Brain microvascular endothelial cell (primary cell): ENCODE results near the gene KLHL26.

Source experiments
- DNase-seq: peaks from one replicate; pipeline ENCODE4 v3.0.0-alpha.2; 2020
- H3K27ac ChIP-seq: fragments of 250-450 bp; sonication (Bioruptor Pico); 2 replicates; pipeline ENCODE4 v1.5.1; 2020; ENCODE audit warnings: mild to moderate bottlenecking, moderate library complexity
- H3K27me3 ChIP-seq: fragments of 250-450 bp; sonication (Bioruptor Pico); replicated peaks from 2 replicates; pipeline ENCODE4 v1.5.1; 2020; ENCODE audit warnings: mild to moderate bottlenecking
- H3K36me3 ChIP-seq: fragments of 250-450 bp; sonication (Bioruptor Pico); replicated peaks from 2 replicates; pipeline ENCODE4 v1.5.1; 2020; ENCODE audit warnings: mild to moderate bottlenecking
- H3K4me3 ChIP-seq: 2 replicates; pipeline ENCODE4 v1.5.1; 2011; ENCODE audit warnings: low read depth, mild to moderate bottlenecking, control low read depth, low read length, moderate library complexity
- in situ Hi-C: cut with HindIII; loops from 2 replicates; pipeline ENCODE4 v1.10.0; 2017; ENCODE audit warnings: low sequenced_read_pairs, low pct_ligation_motif_present
- TF ChIP-seq, protein P1 (sequence below): IDR thresholded peaks from 2 replicates; pipeline ENCODE4 v1.5.1; 2011; ENCODE audit warnings: low read depth, mild to moderate bottlenecking, moderate library complexity, low read length, control low read depth, inconsistent platforms; ENCODE audit errors: missing control alignments

KLHL26 gene

DNA sequence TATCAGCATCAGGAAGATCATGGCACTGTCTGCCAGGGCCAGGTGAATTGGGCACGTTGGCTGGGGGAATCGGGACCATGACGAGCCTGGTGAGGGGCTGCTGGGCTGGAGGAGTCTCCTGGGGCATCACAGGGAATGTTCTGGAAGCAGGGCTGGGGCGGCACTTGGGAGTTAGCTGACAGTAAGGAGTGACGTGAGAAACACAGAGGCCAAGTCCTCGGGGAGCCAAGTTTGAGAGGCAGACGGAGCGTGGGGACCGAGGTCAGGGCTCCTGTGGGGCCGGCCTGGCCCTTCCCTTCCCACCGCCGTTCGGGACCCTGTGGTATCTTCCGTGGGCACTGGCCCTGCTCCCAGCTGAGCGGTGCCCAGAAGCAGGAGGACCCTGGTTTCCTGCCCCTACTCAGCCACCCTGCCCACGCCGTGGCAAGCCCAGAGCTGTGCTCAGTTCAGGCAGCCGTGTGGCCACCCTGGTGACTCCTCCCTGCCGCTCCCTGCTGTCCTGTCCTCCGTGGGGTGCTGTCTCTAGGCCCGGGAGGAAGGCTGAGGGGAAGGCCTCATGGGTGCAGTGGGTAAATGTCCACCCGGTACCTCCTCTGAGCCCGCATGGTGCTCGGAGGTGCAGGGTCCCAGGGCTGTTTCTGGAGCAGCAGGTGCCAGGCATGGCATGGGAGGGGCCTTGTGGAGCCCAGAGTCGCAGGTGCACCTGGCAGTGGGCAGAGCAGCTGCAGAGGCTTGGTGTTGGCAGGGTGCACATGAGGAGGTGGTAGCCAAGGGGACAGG is 71.8 kb downstream of the KLHL26 start:
- H3K36me3 ChIP-seq = no peaks in the 10 kb centered on the region

DNA sequence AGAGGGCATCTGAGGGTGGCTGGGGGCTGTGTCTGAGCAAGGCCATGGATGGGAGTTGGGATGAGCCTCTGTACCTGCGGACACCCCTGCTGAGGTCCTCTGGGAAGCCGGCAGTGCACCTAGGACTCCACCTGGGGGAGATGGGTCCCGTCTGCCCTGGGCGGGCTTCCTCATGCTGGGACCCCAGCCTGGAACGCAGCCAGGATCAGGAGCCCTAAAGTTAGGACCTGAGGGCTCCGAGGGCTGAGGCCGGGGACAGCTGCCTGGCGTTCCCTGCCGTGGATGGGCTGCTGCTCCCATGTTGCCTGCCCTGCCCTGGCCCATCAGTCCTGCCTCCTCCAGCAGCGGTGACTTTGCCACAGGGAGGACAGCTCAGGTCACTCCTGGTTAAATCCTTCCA is 72.7 kb downstream of the KLHL26 start:
- H3K27me3 ChIP-seq = no peaks in the 10 kb centered on the region
- no peaks in the 10 kb centered on the region for H3K36me3 ChIP-seq
- in situ Hi-C loops = no loop called here
- no peak overlapping the region for H3K4me3 ChIP-seq
- TF ChIP-seq, protein P1, sequence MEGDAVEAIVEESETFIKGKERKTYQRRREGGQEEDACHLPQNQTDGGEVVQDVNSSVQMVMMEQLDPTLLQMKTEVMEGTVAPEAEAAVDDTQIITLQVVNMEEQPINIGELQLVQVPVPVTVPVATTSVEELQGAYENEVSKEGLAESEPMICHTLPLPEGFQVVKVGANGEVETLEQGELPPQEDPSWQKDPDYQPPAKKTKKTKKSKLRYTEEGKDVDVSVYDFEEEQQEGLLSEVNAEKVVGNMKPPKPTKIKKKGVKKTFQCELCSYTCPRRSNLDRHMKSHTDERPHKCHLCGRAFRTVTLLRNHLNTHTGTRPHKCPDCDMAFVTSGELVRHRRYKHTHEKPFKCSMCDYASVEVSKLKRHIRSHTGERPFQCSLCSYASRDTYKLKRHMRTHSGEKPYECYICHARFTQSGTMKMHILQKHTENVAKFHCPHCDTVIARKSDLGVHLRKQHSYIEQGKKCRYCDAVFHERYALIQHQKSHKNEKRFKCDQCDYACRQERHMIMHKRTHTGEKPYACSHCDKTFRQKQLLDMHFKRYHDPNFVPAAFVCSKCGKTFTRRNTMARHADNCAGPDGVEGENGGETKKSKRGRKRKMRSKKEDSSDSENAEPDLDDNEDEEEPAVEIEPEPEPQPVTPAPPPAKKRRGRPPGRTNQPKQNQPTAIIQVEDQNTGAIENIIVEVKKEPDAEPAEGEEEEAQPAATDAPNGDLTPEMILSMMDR = no peak
- no peak for DNase-seq
- H3K27ac ChIP-seq = no peak overlapping the region

More for the DNA sequence above, 71.8 kb downstream of the KLHL26 start:
- Histone ChIP-seq H3K4me3 (no peak overlapping the region), H3K27ac (no peak overlapping the region), H3K27me3 (no peaks in the 10 kb centered on the region)
- DNase-seq = no peak
- in situ Hi-C loops = no loop called here
- TF ChIP-seq, protein P1 = no peak

DNA sequence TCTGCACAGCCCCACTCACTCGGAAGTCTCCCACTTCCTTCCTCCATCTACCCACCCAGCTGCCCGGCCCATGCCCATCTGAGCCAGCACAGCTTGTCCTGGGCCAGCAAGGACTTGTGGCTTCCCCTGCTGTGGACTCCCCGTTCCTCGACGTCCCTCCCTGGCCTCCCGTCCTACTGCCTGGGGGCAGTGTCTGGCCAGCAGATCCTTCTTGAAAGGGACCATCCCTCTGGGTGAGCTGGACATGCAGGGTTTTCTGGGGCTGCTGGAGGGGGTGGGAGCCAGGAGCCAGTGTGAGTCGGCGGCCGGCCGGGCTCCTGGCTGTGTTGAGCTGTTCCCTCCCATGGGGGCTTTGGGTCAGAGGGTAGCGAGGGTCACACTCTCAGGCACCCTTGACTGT is 73.4 kb downstream of the KLHL26 start:
- no peak for DNase-seq
- Histone ChIP-seq H3K36me3 (no peaks in the 10 kb centered on the region), H3K27me3 (no peaks in the 10 kb centered on the region), H3K4me3 (no peak overlapping the region), H3K27ac (no peak overlapping the region)
- in situ Hi-C loops = no loop called here
- TF ChIP-seq, protein P1 = no peak

DNA sequence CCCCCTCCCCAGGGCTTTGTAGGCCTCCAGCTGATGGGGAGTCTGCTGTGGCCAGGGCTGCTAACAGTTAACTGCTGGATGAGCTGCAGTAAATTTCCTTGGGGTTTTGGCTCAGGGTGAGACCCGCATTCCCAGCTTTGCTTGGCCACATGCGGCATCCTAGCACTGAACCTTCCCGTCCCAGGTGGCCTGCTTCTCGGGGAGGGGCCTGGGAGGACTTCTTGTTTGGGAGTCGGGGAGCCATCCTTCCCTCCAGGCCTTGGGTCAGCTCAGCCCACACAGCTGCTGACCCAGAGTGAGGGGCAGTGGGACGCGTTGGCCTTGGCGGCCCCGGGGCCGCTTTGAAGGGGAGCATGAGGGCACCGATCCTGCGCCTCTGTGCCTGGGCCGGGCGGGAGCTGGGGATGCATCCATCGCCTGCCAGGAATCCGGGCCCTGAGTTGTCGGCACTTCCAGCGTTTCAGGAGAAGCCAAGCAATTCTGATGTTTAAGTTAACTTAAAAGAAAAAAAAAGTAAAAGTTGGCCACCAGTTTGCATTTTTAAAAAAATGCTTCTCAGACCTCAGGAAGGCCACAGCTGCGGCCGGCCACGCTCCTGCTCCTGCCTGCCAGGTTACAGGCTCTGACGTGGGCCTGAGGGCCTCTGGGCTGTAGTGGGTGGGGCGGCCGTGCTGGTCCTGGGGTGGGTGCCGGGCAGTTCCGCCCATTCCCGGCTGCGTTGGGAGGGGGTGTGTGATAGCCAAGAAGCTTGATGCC is 74.3 kb downstream of the KLHL26 start:
- H3K27me3 ChIP-seq = no peaks in the 10 kb centered on the region
- no peak overlapping the region for H3K4me3 ChIP-seq
- H3K27ac ChIP-seq = no peak overlapping the region
- no peak for DNase-seq
- in situ Hi-C loops = no loop called here
- no peaks in the 10 kb centered on the region for H3K36me3 ChIP-seq
- TF ChIP-seq, protein P1 = no peak

DNA sequence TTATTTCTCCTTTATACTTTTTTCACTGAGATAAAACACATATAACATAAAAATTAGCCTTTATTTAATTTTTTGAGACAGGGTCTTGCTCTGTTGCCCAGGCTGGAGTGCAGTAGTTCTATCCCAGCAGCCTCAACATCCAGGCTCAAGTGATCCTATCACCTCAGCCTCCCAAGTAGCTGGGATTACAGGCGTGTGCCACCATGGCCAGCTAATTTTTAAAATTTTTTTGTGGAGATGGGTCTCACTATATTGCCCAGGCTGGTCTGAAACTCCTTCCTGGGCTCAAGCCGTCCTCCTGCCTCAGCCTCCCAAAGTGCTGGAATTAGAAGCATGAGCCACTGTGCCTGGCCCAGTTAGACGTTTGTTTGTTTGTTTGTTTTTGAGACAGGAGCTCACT is 75.1 kb downstream of the KLHL26 start:
- TF ChIP-seq, protein P1 = no peak
- Histone ChIP-seq H3K36me3 (no peaks in the 10 kb centered on the region), H3K27ac (no peak overlapping the region), H3K27me3 (no peaks in the 10 kb centered on the region), H3K4me3 (no peak overlapping the region)
- no peak for DNase-seq
- in situ Hi-C loops = no loop called here
